ENCODE results near the gene ADTRP.

ADTRP gene

DNA sequence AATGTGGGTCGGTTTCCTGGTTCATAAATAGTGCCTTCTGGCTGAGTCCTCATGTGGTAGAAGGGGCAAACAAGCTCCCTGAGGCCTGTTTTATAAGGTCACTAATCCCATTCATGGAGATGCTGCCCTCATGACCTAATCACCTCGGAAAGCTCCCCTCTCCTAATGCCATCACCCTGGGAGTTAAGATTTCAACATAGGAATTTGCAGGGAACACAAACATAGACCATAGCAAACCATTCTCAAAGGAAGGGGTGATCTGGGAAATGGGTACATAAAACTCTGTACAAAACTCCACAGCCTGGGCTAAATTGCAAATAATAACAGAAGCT lies 1.5 kb upstream of the ADTRP start:
- no peak overlapping the region for H3K4me3 ChIP-seq (ENCODE audit: low read depth, low read length)
- ChIA-PET POLR2A (interaction anchor here (0.6 to 0.7 kb wide), 2 partner anchors 139 to 352 kb away, joined by 3 to 5 read pairs; no protein-coding TSS in a partner anchor), CTCF (interaction anchor here (0.6 to 1.3 kb wide), 3 partner anchors 10 to 230 kb away, joined by 4 read pairs; no protein-coding TSS in a partner anchor)

DNA sequence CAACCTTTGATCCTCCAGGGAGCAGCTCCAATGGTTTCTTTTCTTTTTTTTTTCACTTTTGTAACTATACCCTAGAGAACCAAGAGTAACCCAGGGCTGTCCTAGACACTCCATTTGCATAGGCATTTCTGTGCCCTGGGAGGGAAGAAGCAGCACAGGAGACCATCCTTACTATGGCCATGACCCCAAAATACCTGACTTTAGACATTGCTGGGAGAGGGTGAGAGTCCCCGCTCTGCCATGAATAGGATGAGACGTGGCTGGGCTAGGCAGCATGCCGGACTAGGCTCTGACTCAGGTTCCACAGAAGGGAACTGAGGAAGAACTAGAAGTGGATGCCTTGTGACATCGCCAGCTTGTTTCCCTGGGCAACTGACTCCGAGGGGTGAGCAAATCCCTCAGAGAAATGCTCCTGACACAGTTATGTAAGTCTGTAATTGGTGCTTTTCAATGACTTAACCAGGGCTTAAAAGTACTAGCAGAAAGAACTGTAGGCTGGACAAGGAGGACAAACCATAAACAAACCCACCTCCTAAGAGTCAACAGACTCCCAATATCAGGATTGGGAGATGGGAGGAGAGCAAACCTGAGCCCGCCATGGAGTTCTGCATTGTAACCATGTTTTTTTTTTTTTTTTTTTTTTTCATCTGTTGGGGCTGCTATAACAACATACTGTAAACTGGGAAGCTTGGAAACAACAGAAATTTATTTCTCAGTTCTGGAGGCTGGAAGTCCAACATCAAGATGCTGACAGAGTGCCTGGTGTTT lies 910 bp upstream of the ADTRP start:
- no peaks in the 10 kb centered on the region for H3K9me3 ChIP-seq (ENCODE audit: control insufficient read depth, insufficient read depth, low read depth, low read length)
- no peak overlapping the region for H3K27ac ChIP-seq (ENCODE audit: extremely low read depth, low read depth, low read length)
- TF ChIP-seq ZNF19 (tag by site-specific recombination; IDR thresholded peaks at IDR 0.05; ENCODE audit: low read depth) (no peak), ZNF266 (tag by site-specific recombination; IDR thresholded peaks at IDR 0.05; ENCODE audit: low read depth) (no peak), ZNF112 (tag by site-specific recombination; IDR thresholded peaks at IDR 0.05) (no peak), ZNF335 (tag by site-specific recombination; conservative IDR thresholded peaks at IDR 0.05) (no peak), ZBTB21 (tag by site-specific recombination; IDR thresholded peaks at IDR 0.05) (no peak), ZNF571 (tag by site-specific recombination; IDR thresholded peaks at IDR 0.05) (no peak), ZNF76 (tag by site-specific recombination; IDR thresholded peaks at IDR 0.05; ENCODE audit: borderline replicate concordance, low read depth) (no peak), ZNF223 (tag by site-specific recombination; IDR thresholded peaks at IDR 0.05) (no peak), ZSCAN16 (tag by site-specific recombination; IDR thresholded peaks at IDR 0.05) (no peak), ZNF701 (tag by site-specific recombination; IDR thresholded peaks at IDR 0.05) (no peak), ZXDB (tag by site-specific recombination; IDR thresholded peaks at IDR 0.05) (no peak), ZNF600 (tag by site-specific recombination; IDR thresholded peaks at IDR 0.05) (no peak), ZNF214 (tag by site-specific recombination; IDR thresholded peaks at IDR 0.05; ENCODE audit: borderline replicate concordance) (no peak)
- ChIA-PET CTCF (interaction anchor here (0.6 to 1.0 kb wide), 3 partner anchors 7 to 231 kb away, joined by 4 to 5 read pairs (median 4); no protein-coding TSS in a partner anchor), POLR2A (interaction anchor here (0.6 to 0.7 kb wide), 2 partner anchors 140 to 353 kb away, joined by 3 to 5 read pairs; no protein-coding TSS in a partner anchor)
- H3K36me3 ChIP-seq (ENCODE audit: control insufficient read depth in 2 of 2, insufficient read depth in 1 of 2, low read length in 2 of 2) = no peaks in the 10 kb centered on the region
- H3K4me3 ChIP-seq (ENCODE audit: low read depth, low read length) = no peak overlapping the region
- peaks cover 4% of the 10 kb centered on the region; the same call in 1 of the 2 replicates for H3K4me1 ChIP-seq (ENCODE audit: control insufficient read depth, insufficient read depth, low read length)

More for the DNA sequence above, 1.5 kb upstream of the ADTRP start:
- Histone ChIP-seq H3K36me3 (ENCODE audit: control insufficient read depth in 2 of 2, insufficient read depth in 1 of 2, low read length in 2 of 2) (no peaks in the 10 kb centered on the region), H3K9me3 (ENCODE audit: control insufficient read depth, insufficient read depth, low read depth, low read length) (no peaks in the 10 kb centered on the region), H3K27ac (ENCODE audit: extremely low read depth, low read depth, low read length) (no peak overlapping the region), H3K4me1 (ENCODE audit: control insufficient read depth, insufficient read depth, low read length) (peaks cover 4% of the 10 kb centered on the region)
- TF ChIP-seq ZNF610 (tag by site-specific recombination; IDR thresholded peaks at IDR 0.05; ENCODE audit: borderline replicate concordance) = no peak

DNA sequence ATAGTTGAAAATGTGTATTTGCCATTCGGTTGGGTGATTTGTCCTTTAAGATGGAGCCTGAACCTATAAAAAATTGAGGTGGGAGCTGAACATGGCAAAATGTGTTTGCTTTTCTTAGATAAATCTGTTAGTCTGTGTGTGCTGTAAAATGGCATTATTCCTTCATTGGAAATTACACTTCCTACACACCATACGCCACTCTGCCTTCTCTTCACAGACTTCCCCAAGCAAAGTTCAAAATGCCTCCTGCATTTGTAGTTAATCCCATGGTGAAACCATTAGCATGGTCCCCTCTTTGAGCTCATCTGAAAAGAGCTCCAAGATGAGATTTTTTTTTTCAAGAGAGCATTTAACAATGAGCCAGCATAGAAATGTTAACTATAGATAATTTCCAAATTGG lies 567 bp downstream of the ADTRP start:
- POLR2A ChIA-PET = no interaction called here
- no peaks in the 10 kb centered on the region for H3K9me3 ChIP-seq (ENCODE audit: control insufficient read depth, insufficient read depth, low read depth, low read length)
- H3K27ac ChIP-seq (ENCODE audit: extremely low read depth, low read depth, low read length) = no peak overlapping the region
- H3K36me3 ChIP-seq (ENCODE audit: control insufficient read depth in 2 of 2, insufficient read depth in 1 of 2, low read length in 2 of 2) = no peaks in the 10 kb centered on the region
- CTCF ChIA-PET = interaction anchor here (0.7 to 1.0 kb wide), 4 partner anchors 9 to 157 kb away, joined by 4 to 7 read pairs (median 6); no protein-coding TSS in a partner anchor
- no peak overlapping the region for H3K4me3 ChIP-seq (ENCODE audit: low read depth, low read length)
- peaks cover 4% of the 10 kb centered on the region; the same call in 1 of the 2 replicates for H3K4me1 ChIP-seq (ENCODE audit: control insufficient read depth, insufficient read depth, low read length)
- TF ChIP-seq ZNF549 (tag by site-specific recombination; IDR thresholded peaks at IDR 0.05) = no peak
- no peak for TF ChIP-seq ZNF37A (tag by site-specific recombination; IDR thresholded peaks at IDR 0.05)
- TF ChIP-seq ZNF221 (tag by site-specific recombination; IDR thresholded peaks at IDR 0.05; ENCODE audit: borderline replicate concordance) = no peak
- TF ChIP-seq, protein P1, sequence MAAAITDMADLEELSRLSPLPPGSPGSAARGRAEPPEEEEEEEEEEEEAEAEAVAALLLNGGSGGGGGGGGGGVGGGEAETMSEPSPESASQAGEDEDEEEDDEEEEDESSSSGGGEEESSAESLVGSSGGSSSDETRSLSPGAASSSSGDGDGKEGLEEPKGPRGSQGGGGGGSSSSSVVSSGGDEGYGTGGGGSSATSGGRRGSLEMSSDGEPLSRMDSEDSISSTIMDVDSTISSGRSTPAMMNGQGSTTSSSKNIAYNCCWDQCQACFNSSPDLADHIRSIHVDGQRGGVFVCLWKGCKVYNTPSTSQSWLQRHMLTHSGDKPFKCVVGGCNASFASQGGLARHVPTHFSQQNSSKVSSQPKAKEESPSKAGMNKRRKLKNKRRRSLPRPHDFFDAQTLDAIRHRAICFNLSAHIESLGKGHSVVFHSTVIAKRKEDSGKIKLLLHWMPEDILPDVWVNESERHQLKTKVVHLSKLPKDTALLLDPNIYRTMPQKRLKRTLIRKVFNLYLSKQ (tag by site-specific recombination; IDR thresholded peaks at IDR 0.05; ENCODE audit: borderline replicate concordance) = no peak
- TF ChIP-seq, protein P2, sequence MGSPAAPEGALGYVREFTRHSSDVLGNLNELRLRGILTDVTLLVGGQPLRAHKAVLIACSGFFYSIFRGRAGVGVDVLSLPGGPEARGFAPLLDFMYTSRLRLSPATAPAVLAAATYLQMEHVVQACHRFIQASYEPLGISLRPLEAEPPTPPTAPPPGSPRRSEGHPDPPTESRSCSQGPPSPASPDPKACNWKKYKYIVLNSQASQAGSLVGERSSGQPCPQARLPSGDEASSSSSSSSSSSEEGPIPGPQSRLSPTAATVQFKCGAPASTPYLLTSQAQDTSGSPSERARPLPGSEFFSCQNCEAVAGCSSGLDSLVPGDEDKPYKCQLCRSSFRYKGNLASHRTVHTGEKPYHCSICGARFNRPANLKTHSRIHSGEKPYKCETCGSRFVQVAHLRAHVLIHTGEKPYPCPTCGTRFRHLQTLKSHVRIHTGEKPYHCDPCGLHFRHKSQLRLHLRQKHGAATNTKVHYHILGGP (tag by site-specific recombination; IDR thresholded peaks at IDR 0.05) = no peak
- no peak for TF ChIP-seq ZNF19 (tag by site-specific recombination; IDR thresholded peaks at IDR 0.05; ENCODE audit: low read depth)
- TF ChIP-seq ZNF248 (tag by site-specific recombination; IDR thresholded peaks at IDR 0.05) = no peak
- TF ChIP-seq, protein P3, sequence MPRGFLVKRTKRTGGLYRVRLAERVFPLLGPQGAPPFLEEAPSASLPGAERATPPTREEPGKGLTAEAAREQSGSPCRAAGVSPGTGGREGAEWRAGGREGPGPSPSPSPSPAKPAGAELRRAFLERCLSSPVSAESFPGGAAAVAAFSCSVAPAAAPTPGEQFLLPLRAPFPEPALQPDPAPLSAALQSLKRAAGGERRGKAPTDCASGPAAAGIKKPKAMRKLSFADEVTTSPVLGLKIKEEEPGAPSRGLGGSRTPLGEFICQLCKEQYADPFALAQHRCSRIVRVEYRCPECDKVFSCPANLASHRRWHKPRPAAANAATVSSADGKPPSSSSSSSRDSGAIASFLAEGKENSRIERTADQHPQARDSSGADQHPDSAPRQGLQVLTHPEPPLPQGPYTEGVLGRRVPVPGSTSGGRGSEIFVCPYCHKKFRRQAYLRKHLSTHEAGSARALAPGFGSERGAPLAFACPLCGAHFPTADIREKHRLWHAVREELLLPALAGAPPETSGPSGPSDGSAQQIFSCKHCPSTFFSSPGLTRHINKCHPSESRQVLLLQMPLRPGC (tag by site-specific recombination; IDR thresholded peaks at IDR 0.05) = no peak
- no peak for TF ChIP-seq GLI2 (tag by site-specific recombination; IDR thresholded peaks at IDR 0.05; ENCODE audit: borderline replicate concordance, low read depth)
- TF ChIP-seq ZNF701 (tag by site-specific recombination; IDR thresholded peaks at IDR 0.05) = no peak
- TF ChIP-seq, protein P4, sequence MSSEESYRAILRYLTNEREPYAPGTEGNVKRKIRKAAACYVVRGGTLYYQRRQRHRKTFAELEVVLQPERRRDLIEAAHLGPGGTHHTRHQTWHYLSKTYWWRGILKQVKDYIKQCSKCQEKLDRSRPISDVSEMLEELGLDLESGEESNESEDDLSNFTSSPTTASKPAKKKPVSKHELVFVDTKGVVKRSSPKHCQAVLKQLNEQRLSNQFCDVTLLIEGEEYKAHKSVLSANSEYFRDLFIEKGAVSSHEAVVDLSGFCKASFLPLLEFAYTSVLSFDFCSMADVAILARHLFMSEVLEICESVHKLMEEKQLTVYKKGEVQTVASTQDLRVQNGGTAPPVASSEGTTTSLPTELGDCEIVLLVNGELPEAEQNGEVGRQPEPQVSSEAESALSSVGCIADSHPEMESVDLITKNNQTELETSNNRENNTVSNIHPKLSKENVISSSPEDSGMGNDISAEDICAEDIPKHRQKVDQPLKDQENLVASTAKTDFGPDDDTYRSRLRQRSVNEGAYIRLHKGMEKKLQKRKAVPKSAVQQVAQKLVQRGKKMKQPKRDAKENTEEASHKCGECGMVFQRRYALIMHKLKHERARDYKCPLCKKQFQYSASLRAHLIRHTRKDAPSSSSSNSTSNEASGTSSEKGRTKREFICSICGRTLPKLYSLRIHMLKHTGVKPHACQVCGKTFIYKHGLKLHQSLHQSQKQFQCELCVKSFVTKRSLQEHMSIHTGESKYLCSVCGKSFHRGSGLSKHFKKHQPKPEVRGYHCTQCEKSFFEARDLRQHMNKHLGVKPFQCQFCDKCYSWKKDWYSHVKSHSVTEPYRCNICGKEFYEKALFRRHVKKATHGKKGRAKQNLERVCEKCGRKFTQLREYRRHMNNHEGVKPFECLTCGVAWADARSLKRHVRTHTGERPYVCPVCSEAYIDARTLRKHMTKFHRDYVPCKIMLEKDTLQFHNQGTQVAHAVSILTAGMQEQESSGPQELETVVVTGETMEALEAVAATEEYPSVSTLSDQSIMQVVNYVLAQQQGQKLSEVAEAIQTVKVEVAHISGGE (tag by site-specific recombination; conservative IDR thresholded peaks at IDR 0.05; ENCODE audit: low read depth) = no peak

All from HEK293 (cell line).